G401 (cell line): ENCODE results near the gene EIF2A. TPM values are rescaled to one million over a fixed set of nuclear protein-coding genes. Genes with fewer than 3 reads are reported as not detected.
A peak's percentile ranks its signal among the peaks of the same experiment; 100 is the strongest.
"Not testable (repeated sequence)": the region's sequence is repeated elsewhere in the genome, so short reads cannot be mapped to it uniquely, and the experiment has no call there.

Source experiments
- DNase-seq: peaks from one replicate; pipeline ENCODE4 v3.0.0-alpha.2; 2015; ENCODE audit warnings: low spot score
- in situ Hi-C: cut with HindIII; loops from 2 replicates; pipeline ENCODE4 v1.10.0; 2016; ENCODE audit warnings: low sequenced_read_pairs, mixed read lengths
- total RNA-seq: library from RNA; depleted of rRNA; stranded (reverse); fragments of >200 nt; shearing (Covaris generic); gene quantifications from 2 replicates; pipeline ENCODE4 v1.2.3, GENCODE V29; 2014

The EIF2A gene
- total RNA-seq, 1 experiment from 2014 or later, result 269 TPM

DNA sequence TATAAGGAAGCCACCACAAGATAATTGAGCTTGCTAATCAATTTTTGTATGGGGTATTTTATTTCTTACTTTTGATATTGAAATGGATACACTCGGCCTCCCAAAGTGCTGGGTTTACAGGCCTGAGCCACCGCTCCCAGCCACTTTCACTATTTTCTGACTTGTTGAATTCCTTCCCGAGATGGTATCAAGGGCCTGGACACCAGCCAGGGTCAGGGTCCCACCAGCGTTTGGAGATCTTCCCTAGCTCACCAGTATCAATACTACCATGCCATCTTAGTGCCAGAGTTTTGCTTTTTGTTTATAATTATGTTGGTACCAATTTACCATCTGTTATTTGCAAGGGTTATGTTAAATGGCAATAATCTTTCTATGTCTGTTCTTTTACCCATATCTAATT is 51.1 kb downstream of the EIF2A start:
- DNase-seq, result no peak
- in situ Hi-C loops, result no loop called here

GRCh38 chr3:150599611-150600297 is 53.2 kb downstream of the EIF2A start:
- DNase-seq, result no peak
- in situ Hi-C loops, result no loop called here

DNA sequence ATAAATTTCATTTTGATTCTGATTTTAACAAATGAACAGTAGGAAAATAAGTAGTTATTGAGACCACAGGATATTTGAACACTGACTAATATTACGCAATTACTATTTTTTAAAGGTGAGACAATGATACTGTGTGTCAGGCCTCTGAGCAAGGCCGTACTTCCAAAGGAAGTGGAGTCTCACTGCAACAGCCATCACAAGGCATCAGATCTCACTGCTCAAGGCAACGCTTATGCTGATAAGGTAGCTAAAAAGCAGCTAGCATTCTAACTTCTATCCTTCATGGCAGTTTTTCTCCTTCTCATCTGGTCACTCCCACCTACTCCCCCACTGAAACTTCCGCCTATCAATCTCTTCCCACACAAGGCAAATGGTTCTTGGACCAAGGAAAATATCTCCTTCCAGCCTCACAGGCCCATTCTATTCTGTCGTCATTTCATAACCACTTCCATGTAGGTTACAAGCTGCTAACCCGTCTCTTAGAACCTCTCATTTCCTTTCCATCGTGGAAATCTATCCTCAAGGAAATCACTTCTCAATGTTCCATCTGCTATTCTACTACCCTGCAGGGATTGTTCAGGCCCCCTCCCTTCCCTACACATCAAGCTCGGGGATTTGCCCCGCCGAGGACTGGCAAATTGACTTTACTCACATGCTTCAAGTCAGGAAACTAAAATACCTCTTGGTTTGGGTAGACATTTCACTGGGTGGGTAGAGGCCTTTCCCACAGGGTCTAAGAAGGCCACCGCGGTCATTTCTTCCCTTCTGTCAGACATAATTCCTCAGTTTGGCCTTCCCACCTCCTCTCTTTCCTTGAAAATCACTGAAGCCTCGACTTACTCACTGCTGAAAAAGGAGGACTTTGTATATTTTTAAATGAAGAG is 54.3 kb downstream of the EIF2A start:
- DNase-seq, in situ Hi-C loops: not testable (repeated sequence)

- DNase-seq, result no peak
- in situ Hi-C loops, result no loop called here
Measured at GRCh38 chr3:150602426-150603152, 56.0 kb downstream of the EIF2A start.

DNA sequence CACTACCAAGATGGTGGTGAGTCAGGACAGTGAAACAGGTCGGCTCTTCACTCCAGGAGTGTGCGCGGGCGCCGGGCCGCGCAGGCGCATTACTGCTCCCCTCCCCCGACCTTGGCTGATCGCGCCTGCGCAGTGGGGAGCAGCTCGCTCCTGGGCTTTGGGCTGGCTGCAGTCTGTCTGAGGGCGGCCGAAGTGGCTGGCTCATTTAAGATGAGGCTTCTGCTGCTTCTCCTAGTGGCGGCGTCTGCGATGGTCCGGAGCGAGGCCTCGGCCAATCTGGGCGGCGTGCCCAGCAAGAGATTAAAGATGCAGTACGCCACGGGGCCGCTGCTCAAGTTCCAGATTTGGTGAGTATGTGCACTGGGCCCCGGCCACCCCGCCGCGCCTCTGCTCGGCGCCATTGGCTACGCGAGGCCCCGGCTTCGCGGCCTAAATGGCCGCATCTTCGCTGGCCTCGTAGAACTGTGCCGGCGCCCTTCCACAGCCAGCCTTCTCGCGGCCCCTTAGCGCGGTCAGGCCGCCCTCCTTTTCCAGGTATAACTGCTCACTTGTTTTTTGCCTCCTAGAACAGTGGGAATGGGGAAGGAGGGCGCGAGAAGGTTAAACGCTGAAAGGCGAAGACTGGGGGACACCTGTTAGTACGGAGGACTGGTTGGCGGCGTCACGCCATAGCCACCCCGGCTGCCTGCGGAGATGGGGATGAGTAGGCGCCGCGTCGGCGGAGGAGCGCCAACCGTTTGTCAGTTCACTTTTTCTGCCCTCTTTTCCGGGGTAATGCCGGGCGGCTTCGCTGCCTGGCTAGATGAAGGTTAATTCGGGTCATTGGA is 56.8 kb downstream of the EIF2A start, which contains the start of gene SELENOT:
Gene SELENOT, plus strand, starts transcription at position 169 of the 827 bp plus-strand sequence. Its CDS starts 42 bp downstream, at position 211.
- DNase-seq, result peak; percentile 94
- in situ Hi-C loops, result no loop called here

DNA sequence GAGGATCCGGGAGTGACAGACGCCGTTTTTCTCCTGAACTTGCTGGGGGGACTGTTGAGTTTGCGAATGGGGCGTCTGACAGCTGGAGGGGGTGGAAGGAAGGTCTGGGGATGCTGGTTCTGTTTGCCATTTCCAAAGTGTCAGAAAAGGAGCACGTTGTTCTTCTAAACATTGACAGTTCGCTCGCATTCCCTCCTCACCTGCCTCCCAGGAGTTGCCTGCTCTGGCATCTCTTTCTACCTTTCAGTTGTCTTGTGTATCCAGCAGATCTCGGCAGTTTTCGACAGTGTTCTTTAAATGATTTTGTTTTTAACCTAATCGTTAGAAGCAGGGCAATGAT is 57.4 kb downstream of the EIF2A start:
- peak; percentile 43 for DNase-seq
- in situ Hi-C loops, result no loop called here

DNA sequence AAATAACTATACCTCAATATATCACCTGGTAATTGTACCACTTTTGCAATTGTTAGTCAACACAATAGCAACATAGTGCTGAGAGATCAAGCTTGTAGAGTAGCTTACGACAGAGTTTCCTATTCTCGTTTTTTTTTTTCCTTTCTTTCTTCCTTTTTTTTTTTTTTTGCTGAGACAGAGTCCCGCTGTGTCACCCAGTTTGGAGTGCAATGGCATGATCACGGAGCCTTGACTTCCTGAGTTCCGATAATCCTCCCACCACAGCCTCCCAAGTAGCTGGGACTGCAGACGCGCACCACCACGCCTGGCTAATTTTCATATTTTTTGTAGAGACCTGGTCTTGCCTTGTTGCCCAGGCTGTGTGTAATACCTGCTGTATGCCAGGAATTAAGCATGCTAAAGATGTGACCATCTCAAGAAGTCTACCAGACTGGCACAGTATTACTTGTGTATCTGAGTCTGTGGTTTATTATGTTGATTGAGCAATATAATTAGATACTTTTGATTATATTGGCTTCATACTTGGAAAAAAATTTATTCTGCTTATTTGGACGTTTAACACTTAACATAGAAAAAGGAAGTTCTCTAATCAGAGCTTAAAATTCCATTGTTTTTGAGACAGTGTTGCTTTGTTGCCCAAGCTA is 59.5 kb downstream of the EIF2A start:
- in situ Hi-C loops, result no loop called here
- DNase-seq, result no peak

- DNase-seq, result no peak
- in situ Hi-C loops, result no loop called here
Measured at GRCh38 chr3:150607267-150608065, 60.9 kb downstream of the EIF2A start.

GRCh38 chr3:150609988-150610387 is 63.4 kb downstream of the EIF2A start:
- no peak for DNase-seq
- in situ Hi-C loops, result no loop called here

GRCh38 chr3:150610785-150611184 is 64.2 kb downstream of the EIF2A start:
- DNase-seq, result no peak

DNA sequence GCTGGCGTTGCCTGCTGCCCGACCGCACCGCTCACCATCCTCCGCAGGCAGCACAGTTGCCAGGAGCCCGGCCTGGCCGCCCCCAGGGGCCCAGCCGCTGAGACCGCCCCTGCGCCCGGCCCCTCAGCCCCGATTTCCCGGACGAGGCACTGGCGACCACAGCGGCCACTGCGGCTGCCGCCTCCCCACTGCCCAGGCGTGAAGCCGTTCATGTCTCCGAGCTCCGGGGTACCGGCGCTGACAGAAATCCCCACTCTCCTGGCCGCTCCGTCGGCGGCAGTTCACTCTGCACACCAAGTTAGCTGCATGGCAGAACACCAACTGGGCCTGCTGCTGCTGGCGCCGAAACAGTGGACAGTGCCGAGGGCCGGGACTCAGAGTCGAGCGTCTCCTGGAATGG is 65.1 kb downstream of the EIF2A start:
- no peak for DNase-seq
- in situ Hi-C loops, result no loop called here

More at GRCh38 chr3:150610785-150611184, 64.2 kb downstream of the EIF2A start:
- in situ Hi-C loops, result no loop called here

DNA sequence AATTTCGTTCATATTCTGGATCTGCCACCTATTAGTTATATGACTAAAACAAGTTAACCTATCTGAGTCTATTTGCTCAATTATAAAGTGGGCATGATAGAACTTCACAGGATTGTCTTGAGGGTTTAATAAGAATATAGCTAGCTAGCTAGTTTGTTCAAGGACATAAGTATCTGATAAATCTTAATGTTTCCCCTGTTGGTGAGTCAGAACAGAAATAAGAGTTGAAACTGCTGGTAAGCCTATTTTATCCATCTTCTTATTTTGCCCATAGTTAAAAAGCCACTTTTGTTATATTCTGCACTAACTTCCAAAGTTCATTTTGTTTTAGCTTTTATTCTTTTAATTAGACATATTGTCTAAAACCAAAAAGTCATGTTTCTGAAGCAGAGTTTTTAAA is 65.9 kb downstream of the EIF2A start:
- DNase-seq, result no peak
- in situ Hi-C loops, result no loop called here

DNA sequence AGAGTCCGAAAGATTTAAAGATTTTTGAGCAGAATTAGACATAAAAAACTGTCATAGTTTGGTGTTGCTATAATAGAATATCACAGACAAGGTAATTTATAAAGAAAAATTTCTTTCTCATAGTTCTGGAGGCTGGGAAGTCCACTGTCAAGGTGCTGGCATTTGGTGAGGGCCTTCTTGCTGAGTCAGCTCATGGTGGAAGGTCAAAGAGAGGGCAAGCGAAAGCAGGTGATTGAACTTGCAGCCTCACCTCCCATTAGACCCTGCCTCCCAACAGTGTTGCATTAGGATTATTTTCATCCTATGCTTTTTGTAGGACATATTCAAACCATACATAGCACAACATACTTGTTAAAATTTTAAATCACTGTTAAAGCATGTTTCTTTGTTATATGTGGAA is 66.4 kb downstream of the EIF2A start:
- no peak for DNase-seq
- in situ Hi-C loops, result no loop called here

GRCh38 chr3:150613709-150614480 is 67.3 kb downstream of the EIF2A start:
- in situ Hi-C loops, result no loop called here

DNA sequence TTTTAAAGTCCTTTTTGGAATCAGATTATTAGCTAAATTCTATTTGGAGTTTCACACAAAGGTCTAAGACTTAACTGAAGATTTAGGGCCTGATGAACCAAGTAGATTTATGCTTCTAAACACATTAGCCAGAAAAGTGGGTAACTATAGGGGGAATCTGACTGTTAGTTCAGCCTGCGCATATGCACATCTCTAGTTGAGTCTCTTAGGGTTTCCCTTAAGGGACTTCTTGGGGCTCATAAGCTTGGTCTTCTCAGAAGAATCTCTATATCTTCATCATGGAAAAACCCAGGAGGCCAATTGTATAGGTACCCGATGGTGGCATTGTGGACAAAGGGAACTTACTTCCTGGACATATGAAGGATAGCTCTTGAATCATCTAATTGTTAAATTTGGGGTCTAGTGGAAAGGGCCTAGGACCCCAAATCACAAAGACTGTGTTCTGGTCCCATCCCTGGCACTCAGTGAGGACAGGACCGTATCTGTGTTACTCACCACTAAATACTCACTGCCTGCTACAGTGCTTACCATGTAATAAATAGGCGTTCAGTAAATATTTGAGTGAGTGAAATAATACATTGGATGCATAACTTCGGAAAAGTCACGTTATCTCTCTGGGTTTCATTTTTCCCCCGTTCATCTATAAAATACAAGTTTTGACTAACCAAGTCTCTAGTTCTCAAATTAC is 73.6 kb downstream of the EIF2A start:
- DNase-seq, result no peak
- in situ Hi-C loops, result no loop called here

More at GRCh38 chr3:150613709-150614480, 67.3 kb downstream of the EIF2A start:
- no peak for DNase-seq

DNA sequence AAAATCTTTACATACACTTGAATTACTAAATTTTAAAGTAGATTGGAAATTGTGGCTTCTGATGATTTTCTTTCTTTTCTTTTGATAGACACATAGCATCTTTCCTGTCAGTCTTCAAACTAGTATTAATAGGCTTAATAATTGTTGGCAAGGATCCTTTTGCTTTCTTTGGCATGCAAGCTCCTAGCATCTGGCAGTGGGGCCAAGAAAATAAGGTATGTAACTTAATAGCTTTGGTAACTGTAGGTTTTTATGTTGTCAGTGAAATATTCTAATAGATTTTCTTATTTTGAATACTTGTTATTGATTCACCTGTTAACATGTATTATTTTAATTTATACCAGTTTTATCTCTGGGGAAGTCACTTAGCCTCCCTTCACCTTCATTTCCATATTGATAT is 76.4 kb downstream of the EIF2A start:
- in situ Hi-C loops, DNase-seq: not testable (repeated sequence)
